ENCODE results near the gene BBS9.

BBS9 gene

GRCh38 chr7:33128990-33129805 is at the start of gene BBS9:
TSS of gene BBS9 (plus strand) at chr7:33129564. CDS start at chr7:33146253, 16,689 bp downstream.
- peak within 1 kb of the TSS; percentile 66 for H3K4me3 ChIP-seq (ENCODE audit: control insufficient read depth, low read depth, low read length)
- DNase-seq (ENCODE audit: low read depth), result peak; percentile 70
- TF ChIP-seq CTCF (IDR thresholded peaks at IDR 0.05; ENCODE audit: control insufficient read depth, insufficient read depth, low read depth, low read length, missing control alignments), result no peak

GRCh38 chr7:33079763-33080690 is 49.3 kb upstream of the BBS9 start:
- no peak for DNase-seq (ENCODE audit: low read depth)
- TF ChIP-seq CTCF (IDR thresholded peaks at IDR 0.05; ENCODE audit: control insufficient read depth, insufficient read depth, low read depth, low read length, missing control alignments), result no peak
- H3K4me3 ChIP-seq (ENCODE audit: control insufficient read depth, low read depth, low read length), result no peak overlapping the region

GRCh38 chr7:33087356-33087755 is 42.0 kb upstream of the BBS9 start:
- TF ChIP-seq CTCF (IDR thresholded peaks at IDR 0.05; ENCODE audit: control insufficient read depth, insufficient read depth, low read depth, low read length, missing control alignments), result no peak
- no peak overlapping the region for H3K4me3 ChIP-seq (ENCODE audit: control insufficient read depth, low read depth, low read length)
- no peak for DNase-seq (ENCODE audit: low read depth)

DNA sequence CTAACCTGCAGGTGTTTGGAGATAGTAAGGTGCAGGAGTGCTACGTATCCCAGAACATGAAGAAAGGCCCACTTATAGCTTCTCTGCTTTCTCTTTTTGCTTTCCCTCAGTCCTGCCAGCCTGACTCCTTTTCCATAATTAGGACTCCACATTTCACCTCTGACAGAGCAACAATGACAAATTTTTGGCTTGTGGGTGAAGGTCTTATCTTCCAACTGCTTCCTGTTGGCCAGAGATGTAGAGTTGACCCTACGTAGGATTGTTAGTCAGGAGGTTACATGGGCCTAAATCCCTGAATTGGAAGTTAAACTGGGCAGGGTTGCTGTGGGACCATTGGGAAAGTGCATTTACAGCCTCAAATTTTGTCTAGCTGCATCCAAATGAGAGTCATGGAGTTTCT is 41.5 kb upstream of the BBS9 start:
- no peak overlapping the region for H3K4me3 ChIP-seq (ENCODE audit: control insufficient read depth, low read depth, low read length)
- no peak for TF ChIP-seq CTCF (IDR thresholded peaks at IDR 0.05; ENCODE audit: control insufficient read depth, insufficient read depth, low read depth, low read length, missing control alignments)
- DNase-seq (ENCODE audit: low read depth), result no peak

GRCh38 chr7:33089142-33089541 is 40.2 kb upstream of the BBS9 start:
- H3K4me3 ChIP-seq (ENCODE audit: control insufficient read depth, low read depth, low read length), result no peak overlapping the region
- DNase-seq (ENCODE audit: low read depth), result no peak
- TF ChIP-seq CTCF (IDR thresholded peaks at IDR 0.05; ENCODE audit: control insufficient read depth, insufficient read depth, low read depth, low read length, missing control alignments), result no peak

DNA sequence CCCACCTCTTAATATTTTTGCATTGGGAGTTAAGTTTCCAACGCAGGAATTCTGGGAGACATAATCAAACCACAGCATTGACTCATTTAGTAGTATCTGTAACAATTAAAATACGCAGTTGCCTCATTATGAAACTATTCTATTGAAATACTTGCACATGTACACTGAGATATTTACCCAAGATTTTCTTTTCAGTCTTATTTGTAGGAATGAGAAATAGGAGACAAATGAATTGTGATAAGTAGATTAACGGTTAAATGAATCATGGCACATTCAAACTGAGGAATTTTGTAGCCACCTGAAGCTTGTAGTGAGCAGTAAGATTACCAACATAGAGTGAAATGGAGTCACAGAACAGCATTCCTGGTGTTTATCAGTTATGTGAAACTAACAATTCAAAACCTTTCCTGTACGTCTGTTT is 38.2 kb upstream of the BBS9 start:
- H3K4me3 ChIP-seq (ENCODE audit: control insufficient read depth, low read depth, low read length), result no peak overlapping the region
- TF ChIP-seq CTCF (IDR thresholded peaks at IDR 0.05; ENCODE audit: control insufficient read depth, insufficient read depth, low read depth, low read length, missing control alignments), result no peak
- DNase-seq (ENCODE audit: low read depth), result peak; percentile 34
